HG03135 (cell line): ENCODE results near the gene RAPH1.
"Not testable (repeated sequence)": the region's sequence is repeated elsewhere in the genome, so short reads cannot be mapped to it uniquely, and the experiment has no call there.

Experiments
- ATAC-seq: cut with Tn5 transposase; IDR thresholded peaks from one replicate; pipeline ENCODE4 v1.9.1; 2021; ENCODE audit warnings: mild to moderate bottlenecking, moderate library complexity; ENCODE audit not compliant: unreplicated experiment

The RAPH1 gene

DNA sequence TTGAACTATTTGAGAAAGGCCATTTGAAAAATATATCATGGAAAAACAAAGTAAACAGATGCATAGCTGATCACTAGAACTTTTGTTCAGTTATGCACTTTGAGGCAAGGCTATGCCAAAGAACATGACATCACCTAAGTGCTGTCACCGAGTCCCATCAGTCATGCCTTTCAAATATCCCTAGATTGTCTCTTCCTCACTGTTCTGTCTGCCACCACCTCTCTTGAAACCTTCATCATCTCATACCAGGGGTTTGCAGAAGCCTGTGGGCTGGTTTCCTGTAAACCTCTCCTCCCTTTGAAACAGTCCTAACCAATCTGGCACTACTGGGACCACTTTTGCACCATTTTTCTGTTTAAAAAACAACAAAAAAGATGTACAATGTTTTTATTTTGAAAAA is 12.3 kb upstream of the RAPH1 start:
- ATAC-seq: no peak

DNA sequence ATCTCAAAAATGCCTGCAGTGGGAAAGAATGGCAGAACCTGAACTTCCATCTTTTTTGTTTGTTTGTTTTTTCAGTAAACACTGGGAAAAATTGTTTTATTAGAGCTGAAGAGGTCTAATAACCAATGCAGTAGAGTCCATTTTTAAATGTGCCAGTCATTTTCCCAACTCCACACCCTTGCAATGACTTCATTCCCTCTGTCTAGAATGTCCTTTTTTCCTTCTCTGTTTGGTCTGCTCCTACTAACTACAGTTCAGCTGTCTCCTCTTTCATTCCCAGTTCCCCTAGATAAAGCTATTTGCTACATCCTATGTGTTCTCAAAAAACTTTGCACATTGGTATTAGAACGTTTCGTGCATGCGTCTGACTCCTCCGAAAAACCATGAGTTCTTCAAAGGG is 9.3 kb upstream of the RAPH1 start:
- no peak for ATAC-seq

DNA sequence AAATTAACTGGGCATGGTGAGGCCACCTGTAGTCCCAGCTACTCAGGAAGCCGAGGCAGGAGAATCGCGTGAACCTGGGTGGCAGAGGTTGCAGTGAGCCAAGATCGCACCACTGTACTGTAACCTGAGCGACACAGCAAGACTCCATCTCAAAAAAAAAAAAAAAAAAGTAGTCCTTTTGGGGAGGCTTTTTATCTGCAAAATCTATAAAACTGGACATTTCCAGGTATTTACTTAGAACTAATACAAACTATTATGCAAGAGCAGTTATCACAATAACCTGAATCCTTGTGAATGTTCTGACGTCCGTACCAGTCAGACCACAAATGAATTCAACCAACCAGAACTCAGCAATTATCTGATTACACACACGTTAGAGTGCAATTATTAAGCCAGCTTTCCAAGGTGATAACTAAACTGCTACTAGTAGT is 8.8 kb upstream of the RAPH1 start:
- no peak for ATAC-seq

DNA sequence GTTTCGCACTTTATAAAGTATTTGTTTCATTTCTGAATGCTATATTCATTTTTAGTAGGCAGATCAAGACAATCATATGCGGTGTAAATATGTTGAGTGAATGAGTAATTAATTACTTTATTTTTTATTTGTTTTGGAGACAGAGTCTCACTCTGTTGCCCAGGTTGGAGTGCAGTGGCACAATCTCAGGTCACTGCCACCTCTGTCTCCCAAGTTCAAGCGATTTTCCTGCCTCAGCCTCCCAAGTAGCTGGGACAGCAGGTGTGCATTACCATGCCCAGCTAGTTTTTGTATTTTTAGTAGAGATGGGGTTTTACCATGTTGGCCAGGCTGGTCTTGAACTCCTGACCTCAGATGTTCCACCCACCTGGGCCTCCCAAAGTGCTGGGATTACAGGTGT is 5.5 kb upstream of the RAPH1 start:
- ATAC-seq: not testable (repeated sequence)

DNA sequence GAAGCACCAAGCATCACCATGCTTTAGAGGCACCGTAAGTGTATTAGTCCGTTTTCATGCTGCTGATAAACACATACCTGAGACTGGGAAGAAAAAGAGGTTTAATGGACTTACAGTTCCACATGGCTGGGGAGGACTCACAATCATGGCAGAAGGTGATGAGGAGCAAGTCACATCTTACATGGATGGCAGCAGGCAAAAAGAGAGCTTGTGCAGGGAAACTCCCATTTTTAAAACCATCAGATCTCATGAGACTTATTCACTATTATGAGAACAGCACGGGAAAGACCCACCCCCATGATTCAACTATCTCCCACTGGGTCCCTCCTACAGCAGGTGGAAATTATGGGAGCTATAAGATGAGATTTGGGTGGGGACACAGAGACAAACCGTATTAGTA is 3.1 kb upstream of the RAPH1 start:
- not testable (repeated sequence) for ATAC-seq

DNA sequence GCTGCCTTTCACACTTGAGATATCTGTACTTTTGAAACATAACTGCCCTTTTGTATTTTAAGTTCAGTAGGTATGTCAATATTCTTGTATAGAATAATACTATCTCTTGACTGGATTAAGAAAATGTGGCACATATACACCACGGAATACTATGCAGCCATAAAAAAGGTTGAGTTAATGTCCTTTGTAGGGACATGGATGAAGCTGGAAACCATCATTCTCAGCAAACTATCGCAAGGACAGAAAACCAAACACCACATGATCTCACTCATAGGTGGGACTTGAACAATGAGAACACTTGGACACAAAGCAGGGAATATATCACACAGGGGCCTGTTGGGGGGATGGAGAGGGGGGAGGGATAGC is 1.5 kb upstream of the RAPH1 start:
- ATAC-seq: not testable (repeated sequence)

DNA sequence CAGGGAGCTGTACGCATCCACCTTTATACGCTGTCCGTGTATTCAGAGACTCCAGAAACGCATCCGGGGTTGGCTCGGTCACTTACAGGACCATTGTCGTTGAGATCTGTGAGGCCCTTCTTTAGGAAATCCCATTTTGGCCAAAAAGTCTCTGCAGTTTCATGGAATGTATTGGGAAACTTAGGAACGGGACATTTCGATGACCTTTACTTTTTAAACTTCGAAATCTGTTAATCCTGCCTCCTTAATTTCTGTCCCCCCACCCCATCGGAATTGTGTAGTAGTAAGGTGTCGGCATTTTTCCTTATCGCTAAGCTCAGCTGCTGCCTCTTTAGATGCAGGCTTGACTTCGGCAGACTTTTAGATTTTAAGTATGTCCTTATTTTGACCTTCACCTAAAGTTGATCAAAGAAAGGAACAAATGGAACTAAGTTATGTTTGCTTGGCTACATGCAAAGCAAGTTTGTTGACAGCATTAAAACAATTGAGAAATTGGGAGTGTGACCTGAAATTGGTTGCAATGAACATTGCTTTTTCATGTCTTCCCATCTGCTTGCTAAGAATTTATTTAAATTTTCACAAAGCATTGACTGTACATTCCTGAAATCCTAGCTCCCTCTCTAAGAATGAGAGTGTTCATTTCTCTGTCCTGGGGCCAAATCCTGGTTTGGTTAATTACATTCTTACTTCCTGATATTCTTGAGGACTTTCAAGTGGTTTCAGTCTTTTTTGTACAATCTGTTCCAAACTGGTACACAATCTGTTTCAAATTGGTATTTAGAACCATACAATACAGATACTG is 884 bp upstream of the RAPH1 start:
- no peak for ATAC-seq

DNA sequence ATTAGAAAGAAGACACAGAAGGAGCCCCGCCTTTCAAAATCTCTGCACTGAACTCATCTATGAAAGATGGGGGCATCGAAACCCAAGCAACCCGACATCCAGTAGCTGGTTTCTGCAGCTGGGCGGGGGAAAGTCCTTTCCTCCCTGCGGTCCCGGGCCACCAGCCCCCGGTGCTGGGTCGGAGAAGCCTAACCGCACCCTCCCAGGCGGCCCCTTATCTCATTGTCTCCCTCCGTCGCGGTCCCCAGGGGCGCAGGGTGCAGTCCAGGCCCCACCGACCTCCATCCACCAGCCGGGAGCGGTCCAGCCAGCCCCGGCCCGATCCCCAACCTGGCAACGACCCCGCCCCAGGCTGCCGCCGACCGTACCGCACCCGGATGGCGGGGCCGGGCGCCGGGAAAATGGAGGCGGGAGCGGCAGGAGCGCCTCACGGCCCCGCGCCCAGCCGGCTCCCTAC is 452 bp downstream of the RAPH1 start:
- ATAC-seq: no peak

DNA sequence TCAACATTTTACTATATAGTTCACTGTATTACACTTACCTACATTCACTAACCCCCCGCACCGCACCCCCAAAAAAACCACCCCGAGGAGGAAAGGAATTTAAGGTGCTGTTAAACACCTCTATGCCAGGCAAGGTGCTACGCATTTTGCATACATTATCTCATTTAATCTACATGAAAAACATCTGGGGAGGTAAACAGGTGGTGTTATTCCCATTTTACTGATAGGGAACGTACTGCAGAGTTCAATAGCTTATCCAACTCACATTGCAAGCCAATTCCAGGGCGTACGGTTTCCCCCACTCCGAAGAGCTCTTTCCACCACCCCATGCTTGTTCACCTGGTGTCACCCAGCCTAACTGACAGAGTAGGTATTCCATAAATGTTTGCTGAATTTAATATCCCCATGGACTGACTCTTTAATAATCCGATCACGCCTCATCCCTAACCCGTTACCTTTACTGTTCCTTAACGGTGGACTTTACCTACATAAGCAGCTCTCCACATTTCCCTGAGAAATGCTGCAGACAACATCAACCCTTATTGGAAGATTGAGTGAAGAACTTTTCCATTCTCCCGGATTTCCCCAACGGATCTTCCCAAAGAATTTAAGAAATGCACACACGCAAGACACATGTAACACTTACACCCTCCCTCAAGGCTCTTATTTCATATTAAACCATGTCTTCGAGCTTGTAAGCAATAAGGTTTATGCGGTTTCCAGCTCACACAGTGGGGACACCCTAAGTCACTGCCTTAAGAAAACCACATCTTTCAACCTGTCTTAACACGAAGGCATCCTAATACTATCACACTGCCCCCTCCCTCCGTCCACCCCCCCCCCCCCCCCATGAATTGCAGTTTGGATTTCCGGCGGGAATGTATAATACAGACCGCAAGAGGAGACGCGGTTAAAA is 1.2 kb downstream of the RAPH1 start:
- ATAC-seq: no peak

DNA sequence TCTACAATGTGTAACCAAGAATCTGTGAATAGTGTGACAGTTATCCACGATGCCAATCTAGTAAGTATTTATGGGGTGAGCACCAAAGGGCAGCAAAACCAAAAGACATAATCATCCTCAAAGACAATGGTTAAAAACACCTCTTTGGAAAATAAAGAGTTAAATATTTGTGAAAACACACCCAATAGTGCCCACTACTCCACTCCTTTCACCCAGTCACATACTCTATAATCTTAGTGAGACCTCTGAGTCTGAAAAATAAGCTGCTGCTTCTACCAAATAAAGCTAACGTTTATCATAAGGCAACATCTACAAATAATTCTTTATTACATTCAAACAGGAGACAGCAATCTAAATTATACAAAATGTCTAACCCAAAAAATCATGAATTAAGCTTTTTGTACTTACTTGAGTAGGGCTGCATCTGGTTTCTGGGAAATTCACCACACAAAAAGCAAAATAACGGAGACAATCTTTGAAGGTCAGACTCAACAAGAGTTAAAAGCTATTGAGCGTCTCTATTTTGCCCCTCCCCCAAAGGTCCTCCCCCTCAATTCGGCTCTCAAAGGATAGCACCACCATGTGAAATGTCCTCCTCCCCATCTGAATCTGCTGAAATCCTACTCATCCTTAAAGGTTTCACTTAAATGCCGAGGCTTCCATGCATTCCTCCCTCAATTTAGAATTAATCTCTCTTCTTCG is 2.0 kb downstream of the RAPH1 start:
- no peak for ATAC-seq

DNA sequence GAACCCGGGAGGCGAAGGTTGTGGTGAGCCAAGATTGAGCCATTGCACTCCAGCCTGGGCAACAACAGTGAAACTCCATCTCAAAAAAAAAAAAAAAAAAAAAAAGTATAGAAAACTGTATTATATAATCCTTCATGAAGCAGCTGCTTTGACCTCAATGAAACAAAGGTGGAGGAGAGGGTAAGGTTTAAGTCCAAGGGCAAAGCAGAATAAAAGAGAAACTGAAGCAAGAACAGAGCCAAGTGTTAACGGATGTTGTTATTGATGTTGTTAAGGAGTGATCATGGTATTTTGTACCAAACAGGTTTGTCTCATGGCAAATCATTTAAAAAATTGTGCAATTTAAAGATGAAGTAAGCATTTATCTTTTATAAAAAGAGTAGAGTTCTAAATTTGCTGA is 7.4 kb downstream of the RAPH1 start:
- ATAC-seq: no peak

DNA sequence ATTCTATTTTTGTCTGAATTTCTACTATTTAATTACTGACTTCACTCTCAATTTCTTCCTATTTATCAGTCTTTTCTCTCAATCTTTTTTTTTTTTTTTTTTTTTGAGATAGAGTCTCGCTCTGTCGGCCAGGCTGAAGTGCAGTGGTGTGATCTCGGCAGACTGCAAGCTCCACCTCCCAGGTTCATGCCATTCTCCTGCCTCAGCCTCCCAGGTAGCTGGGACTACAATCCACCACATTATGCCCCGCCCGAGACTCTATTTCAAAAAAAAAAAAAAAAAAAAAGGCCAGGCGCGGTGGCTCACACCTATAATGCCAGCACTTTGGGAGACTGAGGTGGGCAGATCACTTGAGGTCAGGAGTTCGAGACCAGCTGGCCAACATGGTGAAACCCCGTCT is 21.8 kb downstream of the RAPH1 start:
- not testable (repeated sequence) for ATAC-seq

DNA sequence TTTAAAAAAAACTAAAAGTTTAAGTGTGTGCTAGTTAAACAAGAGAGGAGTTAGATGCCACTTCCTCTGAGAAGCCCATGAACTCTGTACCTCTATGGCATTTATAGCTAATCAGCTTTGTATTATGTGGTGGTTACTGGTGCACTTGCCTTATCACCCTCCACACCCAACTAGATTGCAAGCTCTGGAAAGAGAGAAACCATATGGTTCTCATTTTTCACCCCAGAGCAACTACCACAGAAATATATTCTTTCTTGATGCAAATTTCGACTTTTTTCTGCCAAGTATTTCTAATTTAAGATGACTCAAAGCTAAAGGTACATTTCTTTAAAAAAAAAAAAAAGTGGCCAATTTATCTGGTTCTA is 24.2 kb downstream of the RAPH1 start:
- no peak for ATAC-seq

DNA sequence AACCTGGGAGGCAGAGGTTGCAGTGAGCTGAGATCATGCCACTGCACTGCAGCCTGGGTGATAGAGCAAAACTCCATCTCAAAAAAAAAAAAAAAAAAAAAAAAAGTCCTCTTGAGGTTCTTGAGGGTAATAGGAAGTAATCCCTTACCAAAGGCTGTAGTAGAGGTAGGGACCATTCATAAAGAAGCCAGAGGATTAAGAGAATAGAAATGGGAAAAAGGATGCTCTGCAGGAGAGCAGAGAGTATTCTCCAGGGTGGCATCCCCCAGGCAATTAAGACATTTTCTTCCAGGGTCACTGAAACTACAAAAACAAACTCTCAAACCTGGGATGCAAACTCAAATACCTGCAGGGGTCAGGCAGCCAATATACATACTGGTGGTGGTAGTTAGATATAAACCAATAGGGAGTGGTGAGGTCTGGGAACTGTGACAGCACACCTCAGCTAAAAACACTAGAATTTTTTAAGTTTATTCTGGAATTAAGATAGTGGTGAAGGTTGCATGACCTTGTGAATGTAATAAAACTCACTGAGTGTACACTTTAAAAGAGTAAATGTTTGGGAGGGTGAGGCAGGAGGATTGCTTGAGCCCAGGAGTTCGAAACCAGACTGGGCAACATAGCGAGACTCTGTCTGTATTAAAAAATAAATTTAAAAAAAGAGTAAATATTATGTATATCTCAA is 24.7 kb downstream of the RAPH1 start:
- no peak for ATAC-seq

DNA sequence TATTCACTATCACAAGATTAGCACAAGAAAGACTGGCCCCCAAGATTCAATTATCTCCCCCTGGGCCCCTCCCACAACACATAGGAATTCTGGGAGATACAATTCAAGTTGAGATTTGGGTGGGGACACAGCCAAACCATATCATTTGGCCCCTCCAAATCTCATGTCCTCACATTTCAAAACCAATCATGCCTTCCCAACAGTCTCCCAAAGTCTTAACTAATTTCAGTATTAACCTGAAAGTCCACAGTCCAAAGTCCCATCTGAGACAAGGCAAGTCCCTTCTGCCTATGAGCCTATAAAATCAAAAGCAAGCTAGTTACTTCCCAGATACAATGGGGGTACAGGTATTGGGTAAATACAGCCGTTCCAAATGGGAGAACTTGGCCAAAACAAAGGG is 31.6 kb downstream of the RAPH1 start:
- ATAC-seq: not testable (repeated sequence)

DNA sequence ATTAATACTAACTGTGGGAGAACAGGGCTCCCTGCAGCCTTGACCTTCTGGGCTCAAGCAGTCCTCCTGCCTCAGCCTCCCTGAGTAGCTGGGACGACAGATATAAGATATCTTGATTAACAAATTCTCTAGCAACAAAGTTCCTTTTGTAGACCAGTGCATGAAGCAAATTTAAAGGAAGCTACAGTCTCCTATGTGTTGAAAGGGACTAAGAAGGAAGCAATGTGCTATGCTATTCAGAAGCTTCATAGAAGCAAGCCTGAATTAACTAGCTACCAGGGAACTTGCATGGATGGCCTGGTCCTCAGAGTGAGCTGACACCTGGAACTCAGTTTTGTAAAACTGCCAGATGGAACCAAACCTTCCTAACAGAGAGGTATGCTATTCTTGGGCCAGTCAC is 33.2 kb downstream of the RAPH1 start:
- ATAC-seq: no peak

DNA sequence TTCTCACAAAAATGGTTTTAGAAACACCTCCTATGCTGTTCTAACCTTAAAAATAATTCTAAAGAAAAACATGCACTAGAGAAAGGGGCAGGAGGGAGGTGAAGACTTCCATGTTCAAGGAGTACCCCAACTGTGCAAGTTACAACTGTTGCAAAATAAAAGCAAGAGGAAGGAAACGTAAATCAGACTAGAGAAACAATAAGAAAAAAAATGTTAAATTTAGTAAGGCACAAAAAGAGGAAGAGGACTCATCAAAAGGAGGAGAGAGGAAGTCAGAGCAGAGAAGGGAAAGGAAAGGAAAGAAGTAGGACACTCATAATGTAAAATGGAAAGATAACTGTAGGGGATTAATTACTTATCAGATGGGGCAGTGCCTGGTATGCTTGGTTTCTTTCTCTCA is 34.1 kb downstream of the RAPH1 start:
- no peak for ATAC-seq

DNA sequence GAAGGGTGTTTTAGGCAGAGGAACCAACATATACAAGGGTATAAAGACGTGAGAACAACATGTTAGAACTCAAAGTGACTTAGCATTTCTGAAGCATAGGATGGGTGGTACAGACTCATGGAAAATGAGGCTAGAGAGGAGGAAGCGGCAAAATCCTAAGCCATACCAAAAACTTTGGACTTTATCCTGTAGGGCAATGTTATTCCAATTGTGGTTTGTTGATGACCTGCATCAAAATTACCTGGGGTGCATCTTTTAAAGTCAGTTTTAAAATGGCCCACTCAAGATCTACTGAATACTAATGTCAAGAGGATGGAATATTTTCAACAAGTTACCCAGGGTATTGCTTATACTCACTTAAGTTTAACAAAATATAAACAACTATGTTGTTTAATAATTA is 34.8 kb downstream of the RAPH1 start:
- no peak for ATAC-seq

DNA sequence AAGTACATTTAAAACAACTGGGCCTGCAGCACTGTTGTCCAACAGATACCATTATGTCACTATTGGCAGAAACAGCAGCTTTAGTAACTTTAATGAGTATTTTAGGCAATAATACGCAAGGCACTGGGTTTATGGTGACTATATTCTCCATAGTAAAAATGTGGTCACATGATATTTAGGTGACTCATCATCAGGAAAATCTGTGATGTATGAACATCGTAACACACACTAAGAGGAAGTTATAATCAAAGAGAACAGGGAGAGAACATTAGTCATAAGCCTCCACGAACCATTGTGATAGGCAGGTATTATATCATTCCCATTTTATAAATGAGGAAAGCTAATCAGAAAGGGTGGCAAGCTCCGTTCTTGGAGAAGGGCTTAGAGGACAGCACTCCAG is 36.9 kb downstream of the RAPH1 start:
- no peak for ATAC-seq

DNA sequence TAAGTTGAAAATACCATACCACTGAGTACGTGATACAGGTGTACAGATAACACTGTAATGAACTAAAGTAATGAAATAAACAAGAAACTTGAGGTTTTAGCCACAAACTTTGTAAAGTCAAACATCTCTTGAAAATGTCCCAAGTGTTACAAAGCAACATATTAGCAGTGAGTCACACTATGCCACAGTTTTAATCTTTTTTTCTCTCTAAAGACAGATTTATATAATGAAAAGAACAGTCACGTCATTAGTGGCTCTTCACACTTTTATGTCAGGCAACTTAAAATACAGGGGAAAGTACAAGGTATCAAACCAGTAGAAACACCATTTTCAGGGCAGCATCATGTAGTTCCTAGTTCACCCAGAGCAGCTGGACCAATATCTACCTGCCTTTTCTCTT is 42.1 kb downstream of the RAPH1 start:
- ATAC-seq: no peak

DNA sequence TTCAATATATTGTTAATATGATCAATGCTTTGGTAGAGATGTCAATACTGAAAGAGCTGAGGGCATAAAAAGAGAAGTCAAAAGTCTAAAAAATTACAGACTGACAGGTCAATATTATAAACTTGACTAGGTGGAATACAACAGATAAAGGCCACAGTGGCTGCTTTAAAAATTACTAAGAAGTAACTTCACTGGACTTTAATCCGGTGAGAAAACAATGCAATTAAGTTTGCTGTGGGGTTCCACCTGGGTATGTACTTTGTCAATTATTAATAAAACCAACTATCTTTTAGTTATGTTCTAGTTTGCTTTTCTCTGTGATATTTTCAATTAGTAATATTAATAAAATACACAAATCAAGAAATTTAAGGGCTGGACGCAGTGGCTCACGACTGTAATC is 44.7 kb downstream of the RAPH1 start:
- ATAC-seq: no peak
